Esophagus muscularis mucosa (tissue), 4 donors: ENCODE data around the gene CRYGN. TPM values are rescaled to one million over a fixed set of nuclear protein-coding genes. Genes with fewer than 3 reads are reported as not detected.

ENCODE experiments used
- DNase-seq: peaks from one replicate; pipeline ENCODE4 v3.0.0-alpha.2; 2017; ENCODE audit errors: extremely low spot score
- H3K27ac ChIP-seq, 4 donors: fragments of 200-600 bp; sonication (generic); replicated peaks in 1 of 4; 1 replicate in 3 of 4; 2 replicates in 1 of 4; pipeline ENCODE4 v1.5.1; 2016 to 2019; ENCODE audit warnings: mild to moderate bottlenecking in 1 of 4
- H3K27me3 ChIP-seq, 4 donors: fragments of 200-600 bp; sonication (generic); one replicate each; pipeline versions ENCODE4 v1.5.1 to v1.6.0; 2016 to 2019
- H3K36me3 ChIP-seq, 4 donors: fragments of 200-600 bp; sonication (generic); one replicate each; pipeline ENCODE4 v1.5.1; 2016 to 2019
- H3K4me1 ChIP-seq, 4 donors: fragments of 200-600 bp; sonication (generic); one replicate each; pipeline ENCODE4 v1.5.1; 2016 to 2019
- H3K4me3 ChIP-seq, 4 donors: fragments of 200-600 bp; sonication (generic); 1 replicate in 2 of 4; 2 replicates in 2 of 4; pipeline ENCODE4 v1.5.1; 2016 to 2019; ENCODE audit warnings: mild to moderate bottlenecking in 4 of 4, moderate library complexity in 1 of 4
- H3K9me3 ChIP-seq, 4 donors: fragments of 200-600 bp; sonication (generic); 1 replicate in 3 of 4; 2 replicates in 1 of 4; pipeline ENCODE4 v1.5.1; 2016 to 2019
- CTCF ChIP-seq, 3 experiments: fragments of 200-600 bp in 2 of 3; fragments of 450-650 bp in 1 of 3; sonication (generic) in 2 of 3; IDR thresholded peaks; one replicate each; pipeline ENCODE4 v1.5.1; 2017 to 2019; ENCODE audit warnings: antibody characterized with exemption in 3 of 3, mild to moderate bottlenecking in 2 of 3, moderate library complexity in 1 of 3
- EP300 ChIP-seq: sonication (generic); formaldehyde crosslinking; IDR thresholded peaks from one replicate; pipeline ENCODE4 v1.6.1; 2017; ENCODE audit warnings: antibody characterized with exemption
- POLR2A ChIP-seq: fragments of 450-650 bp; IDR thresholded peaks from one replicate; pipeline ENCODE4 v1.6.1; 2017; ENCODE audit warnings: antibody characterized with exemption, moderate library complexity, mild to moderate bottlenecking, low read depth
- POLR2AphosphoS5 ChIP-seq, 2 donors: sonication (generic); formaldehyde crosslinking; IDR thresholded peaks; one replicate each; pipeline ENCODE4 v1.6.1; 2017; ENCODE audit warnings: antibody characterized with exemption in 2 of 2
- WGBS: methylation state at CpG from one replicate; pipeline ENCODE4 v1.1.5; 2018; 5-methylcytosine and 5-hydroxymethylcytosine counted together
- intact Hi-C: fragments of 100-400 bp; cut with DNase I; formaldehyde crosslinking; loops from one replicate; pipeline ENCODE4 v1.15.1; 2023
- total RNA-seq, 4 donors: library from RNA; depleted of rRNA; stranded (reverse); fragments of >200 nt; gene quantifications; one replicate each; pipeline versions ENCODE4 v1.1.0 to v1.2.1, GENCODE V29; 2016

CRYGN gene
- total RNA-seq, 4 donors from 2014 or later, result under 0.01 to 1.3 (median 0.25) TPM

GRCh38 chr7:151449990-151450389 is 10.0 kb upstream of the CRYGN start:
- no peak overlapping the region for H3K4me3 ChIP-seq
- DNase-seq, result no peak
- intact Hi-C loops, result loop anchor here (5.0 kb wide), 1 partner anchor 133 kb away; no protein-coding TSS in a partner anchor
- no peaks in the 10 kb centered on the region for H3K27me3 ChIP-seq
- TF ChIP-seq POLR2A (no peak), EP300 (no peak), POLR2AphosphoS5 (IDR thresholded peaks at IDR 0.05) (no peak)
- H3K4me1 ChIP-seq, result peaks cover 6 to 14% (median 12%) of the 10 kb centered on the region in 4 donors
- 87% methylated on average over 9 of the region's 9 CpGs for WGBS
- no peak overlapping the region for H3K27ac ChIP-seq
- no peaks in the 10 kb centered on the region for H3K36me3 ChIP-seq
- no peaks in the 10 kb centered on the region for H3K9me3 ChIP-seq

GRCh38 chr7:151448261-151449252 is 8.6 kb upstream of the CRYGN start:
- TF ChIP-seq POLR2AphosphoS5 (IDR thresholded peaks at IDR 0.05) (peak in 1 of 2 donors; percentile 8), EP300 (no peak), POLR2A (no peak), CTCF (IDR thresholded peaks at IDR 0.05) (peak; percentile 81 to 83 (median 82))
- no peaks in the 10 kb centered on the region for H3K27me3 ChIP-seq
- H3K27ac ChIP-seq, result peak overlapping the region; percentile 70 to 78 (median 74)
- intact Hi-C loops, result loop anchor here (1.0 to 5.0 kb wide), 2 partner anchors 80 to 131 kb away; no protein-coding TSS in a partner anchor
- H3K4me1 ChIP-seq, result peaks cover 6 to 14% (median 12%) of the 10 kb centered on the region in 4 donors
- WGBS, result 17% methylated on average over 24 of the region's 61 CpGs
- no peaks in the 10 kb centered on the region for H3K9me3 ChIP-seq
- no peaks in the 10 kb centered on the region for H3K36me3 ChIP-seq
- DNase-seq, result peak; percentile 96
- peak overlapping the region; percentile 57 to 70 (median 63) for H3K4me3 ChIP-seq

GRCh38 chr7:151447901-151448260 is 7.9 kb upstream of the CRYGN start:
- intact Hi-C loops, result loop anchor here (1.0 to 5.0 kb wide), 2 partner anchors 80 to 131 kb away; no protein-coding TSS in a partner anchor

GRCh38 chr7:151447312-151447711 is 7.4 kb upstream of the CRYGN start:
- Histone ChIP-seq H3K9me3 (no peaks in the 10 kb centered on the region), H3K27me3 (no peaks in the 10 kb centered on the region), H3K4me3 (no peak overlapping the region), H3K4me1 (peaks cover 6 to 14% (median 12%) of the 10 kb centered on the region in 4 donors), H3K36me3 (no peaks in the 10 kb centered on the region), H3K27ac (no peak overlapping the region)
- DNase-seq, result no peak
- WGBS, result 92% methylated on average over 18 of the region's 18 CpGs
- TF ChIP-seq POLR2AphosphoS5 (IDR thresholded peaks at IDR 0.05) (no peak), EP300 (no peak), POLR2A (no peak), CTCF (IDR thresholded peaks at IDR 0.05) (no peak)
- intact Hi-C loops, result loop anchor here (5.0 kb wide), 1 partner anchor 130 kb away; no protein-coding TSS in a partner anchor

More at GRCh38 chr7:151447901-151448260, 7.9 kb upstream of the CRYGN start:
- Histone ChIP-seq H3K36me3 (no peaks in the 10 kb centered on the region), H3K4me3 (peak overlapping the region; percentile 57 to 70 (median 63)), H3K27ac (peak overlapping the region; percentile 70 to 78 (median 74)), H3K27me3 (no peaks in the 10 kb centered on the region), H3K9me3 (no peaks in the 10 kb centered on the region), H3K4me1 (peaks cover 6 to 14% (median 12%) of the 10 kb centered on the region in 4 donors)
- TF ChIP-seq EP300 (no peak), CTCF (IDR thresholded peaks at IDR 0.05) (no peak), POLR2A (no peak), POLR2AphosphoS5 (IDR thresholded peaks at IDR 0.05) (no peak)
- 77% methylated on average over 24 of the region's 26 CpGs for WGBS
- no peak for DNase-seq

GRCh38 chr7:151446412-151446811 is 6.5 kb upstream of the CRYGN start:
- H3K4me3 ChIP-seq, result no peak overlapping the region
- WGBS, result 89% methylated on average over 2 of the region's 2 CpGs
- no peak for TF ChIP-seq POLR2AphosphoS5 (IDR thresholded peaks at IDR 0.05)
- no peak for TF ChIP-seq CTCF (IDR thresholded peaks at IDR 0.05)
- no peak for TF ChIP-seq POLR2A
- no peak overlapping the region for H3K27ac ChIP-seq
- no peaks in the 10 kb centered on the region for H3K9me3 ChIP-seq
- no peaks in the 10 kb centered on the region for H3K36me3 ChIP-seq
- H3K27me3 ChIP-seq, result no peaks in the 10 kb centered on the region
- intact Hi-C loops, result loop anchor here (5.0 kb wide), 1 partner anchor 129 kb away; no protein-coding TSS in a partner anchor
- peaks cover 6 to 20% (median 15%) of the 10 kb centered on the region in 4 donors for H3K4me1 ChIP-seq
- DNase-seq, result no peak
